NCI-H146 treated with DMSO at 0.1 percent for 48 hours (cell line): ENCODE measurements around the gene TIMM23.

Source experiments
- DNase-seq: peaks from one replicate; lab custom pipeline; 2025; ENCODE audit not compliant: unreplicated experiment; lab: John Stamatoyannopoulos, UW

The TIMM23 gene

DNA sequence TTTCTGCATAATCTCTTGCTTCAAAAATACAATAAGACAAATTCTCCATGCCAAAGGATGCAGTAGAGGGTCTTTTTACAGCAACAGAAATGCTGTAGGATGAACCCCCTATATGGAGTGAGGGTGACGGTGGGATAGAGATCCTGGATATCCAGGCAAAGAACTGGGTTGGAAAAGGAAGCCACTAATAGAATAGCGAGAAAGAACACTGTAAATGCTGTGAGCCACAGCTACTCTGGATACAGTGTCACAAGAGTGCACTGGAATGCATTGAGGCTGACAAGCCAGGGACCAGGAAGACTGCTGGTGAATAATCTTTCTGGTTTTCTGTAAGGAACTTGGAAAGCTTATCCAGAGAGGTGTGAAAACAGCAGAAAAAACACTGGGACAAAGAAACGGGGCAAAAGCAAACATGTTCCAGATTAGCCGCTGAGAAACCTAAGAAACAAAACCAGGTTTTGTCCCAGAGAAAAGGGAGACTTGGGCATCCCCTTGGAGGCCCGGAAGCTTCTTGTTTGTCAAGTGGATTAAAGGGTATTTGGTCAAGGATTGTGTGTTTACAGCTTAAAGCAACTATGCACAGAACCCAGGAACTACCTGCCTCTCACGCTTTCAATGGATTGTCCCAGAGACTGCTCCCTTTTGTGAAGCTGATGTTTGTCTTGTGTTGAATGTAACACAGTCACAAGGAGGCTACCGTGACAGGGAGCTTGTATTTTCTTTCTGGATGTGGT lies 79.9 kb downstream of the TIMM23 start:
- DNase-seq = no peak

DNA sequence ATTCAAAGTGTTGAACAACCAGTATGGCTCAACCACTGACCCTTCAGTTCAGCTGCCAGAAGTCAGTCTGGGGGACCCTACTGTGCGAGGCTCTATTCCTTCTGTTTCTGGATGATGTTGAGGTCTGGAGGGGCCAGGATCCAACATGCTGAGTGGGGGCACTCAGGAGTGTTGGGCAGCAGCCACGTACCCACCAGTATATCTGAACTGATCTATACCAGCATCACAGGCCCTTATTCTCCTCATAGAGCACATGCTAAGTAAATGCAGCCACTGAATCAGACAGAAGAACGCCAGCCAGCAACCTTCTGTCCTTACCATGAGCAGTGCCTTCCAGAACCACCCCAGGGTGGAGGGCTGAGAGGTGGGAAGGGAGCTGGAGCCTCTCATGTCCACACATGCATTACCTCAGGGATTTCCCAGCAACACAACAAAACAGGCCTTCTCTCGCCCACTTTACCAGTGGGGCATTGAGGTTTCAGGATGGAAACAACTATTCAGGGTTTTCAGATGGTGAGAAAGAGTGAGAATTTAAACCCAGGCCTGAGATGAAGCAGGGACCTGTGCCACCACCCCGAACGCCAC lies 80.6 kb downstream of the TIMM23 start:
- DNase-seq = no peak
